Measurements from ENCODE around the gene C2orf68. TPM values are rescaled to one million over a fixed set of nuclear protein-coding genes. Genes with fewer than 3 reads are reported as not detected.

The C2orf68 gene
- total RNA-seq, 2 donors from 2014 or later = 13.0 to 21.9 TPM

DNA sequence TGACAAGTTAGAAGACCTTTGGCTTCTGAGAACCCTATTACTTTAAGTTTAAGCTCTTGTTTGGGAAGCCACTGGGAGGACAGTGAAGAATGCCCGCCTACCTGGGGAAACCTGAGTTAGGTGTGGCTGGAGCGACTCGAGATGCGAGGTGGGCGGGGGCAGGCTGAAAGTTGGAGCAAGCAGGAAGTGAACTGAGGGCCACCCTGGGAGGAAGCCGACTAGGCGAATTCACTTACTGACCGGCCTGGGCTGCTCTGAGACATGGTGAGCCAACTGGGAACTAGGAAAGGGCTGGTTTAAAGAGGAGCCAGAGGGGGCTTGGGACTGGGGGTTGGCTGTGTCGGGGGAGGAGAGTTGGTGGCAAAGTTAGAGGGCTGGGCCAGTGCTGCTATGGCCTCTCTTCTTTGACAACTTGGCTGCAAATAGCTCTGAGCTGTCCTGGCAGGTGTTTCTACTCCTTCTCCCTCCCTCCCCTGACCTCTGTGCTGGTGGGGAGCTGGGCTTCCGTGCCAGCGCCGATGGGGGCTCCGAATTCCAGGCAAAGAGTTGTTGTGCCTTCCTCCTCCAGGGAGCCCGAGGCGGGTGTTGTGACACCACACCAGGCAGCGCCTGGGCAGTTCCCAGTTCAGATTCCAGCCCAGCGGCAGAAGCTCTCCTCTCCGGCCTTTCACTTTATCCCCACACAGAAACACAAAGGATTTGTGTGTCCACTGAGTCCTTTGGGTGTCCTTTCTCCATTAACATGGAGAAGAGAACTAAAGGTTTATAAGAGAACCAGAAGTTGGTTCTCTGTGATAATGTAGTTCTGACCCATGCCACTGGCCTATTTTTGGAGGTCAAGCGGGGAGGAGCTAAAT lies 34.3 kb downstream of the C2orf68 start, which contains the start of gene VAMP8:
Gene VAMP8 (plus strand): TSS at position 201 of the 857 bp plus-strand sequence. CDS start 61 bp downstream, at position 262.
- H3K27ac ChIP-seq = peak within 1 kb of the TSS; percentile 41 to 50
- peak within 1 kb of the TSS; percentile 54 for H3K4me3 ChIP-seq
- peaks cover 0 to 26% of the 10 kb centered on the region in 2 donors for H3K4me1 ChIP-seq (ENCODE audit: control insufficient read depth in 1 of 2, low read depth in 2 of 2)
- no peak for DNase-seq (ENCODE audit: low spot score)
- TF ChIP-seq, protein P1, sequence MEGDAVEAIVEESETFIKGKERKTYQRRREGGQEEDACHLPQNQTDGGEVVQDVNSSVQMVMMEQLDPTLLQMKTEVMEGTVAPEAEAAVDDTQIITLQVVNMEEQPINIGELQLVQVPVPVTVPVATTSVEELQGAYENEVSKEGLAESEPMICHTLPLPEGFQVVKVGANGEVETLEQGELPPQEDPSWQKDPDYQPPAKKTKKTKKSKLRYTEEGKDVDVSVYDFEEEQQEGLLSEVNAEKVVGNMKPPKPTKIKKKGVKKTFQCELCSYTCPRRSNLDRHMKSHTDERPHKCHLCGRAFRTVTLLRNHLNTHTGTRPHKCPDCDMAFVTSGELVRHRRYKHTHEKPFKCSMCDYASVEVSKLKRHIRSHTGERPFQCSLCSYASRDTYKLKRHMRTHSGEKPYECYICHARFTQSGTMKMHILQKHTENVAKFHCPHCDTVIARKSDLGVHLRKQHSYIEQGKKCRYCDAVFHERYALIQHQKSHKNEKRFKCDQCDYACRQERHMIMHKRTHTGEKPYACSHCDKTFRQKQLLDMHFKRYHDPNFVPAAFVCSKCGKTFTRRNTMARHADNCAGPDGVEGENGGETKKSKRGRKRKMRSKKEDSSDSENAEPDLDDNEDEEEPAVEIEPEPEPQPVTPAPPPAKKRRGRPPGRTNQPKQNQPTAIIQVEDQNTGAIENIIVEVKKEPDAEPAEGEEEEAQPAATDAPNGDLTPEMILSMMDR (IDR thresholded peaks at IDR 0.05) = no peak
- no peaks in the 10 kb centered on the region for H3K9me3 ChIP-seq
- no peaks in the 10 kb centered on the region for H3K27me3 ChIP-seq (replicated peaks; ENCODE audit: insufficient read depth)
- no peak for ATAC-seq (ENCODE audit: insufficient number of reproducible peaks, low FRiP score, low read depth)
- H3K36me3 ChIP-seq = no peaks in the 10 kb centered on the region

DNA sequence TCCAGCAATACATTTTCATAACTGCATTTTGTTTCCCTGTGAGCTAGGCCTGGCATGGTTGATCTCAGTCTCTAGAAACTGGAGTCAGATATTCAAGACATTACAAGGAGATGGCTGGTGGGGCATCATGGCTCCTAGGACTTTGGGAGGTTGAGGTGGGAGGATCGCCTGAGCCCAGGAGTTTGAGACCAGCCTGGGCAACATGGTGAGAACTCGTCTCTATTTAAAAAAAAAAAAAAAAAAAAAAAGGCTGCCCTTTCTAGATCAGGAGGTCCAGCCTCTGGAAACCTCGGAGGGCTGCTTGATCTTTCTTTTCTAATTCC lies 34.8 kb downstream of the C2orf68 start:
- no peaks in the 10 kb centered on the region for H3K36me3 ChIP-seq
- ATAC-seq (ENCODE audit: insufficient number of reproducible peaks, low FRiP score, low read depth) (no peak), DNase-seq (ENCODE audit: low spot score) (no peak)
- H3K9me3 ChIP-seq = no peaks in the 10 kb centered on the region
- H3K27ac ChIP-seq = no peak overlapping the region
- peak overlapping the region; percentile 54 for H3K4me3 ChIP-seq
- H3K27me3 ChIP-seq (replicated peaks; ENCODE audit: insufficient read depth) = no peaks in the 10 kb centered on the region
- TF ChIP-seq, protein P1 (IDR thresholded peaks at IDR 0.05) = no peak
- peaks cover 0 to 26% of the 10 kb centered on the region in 2 donors for H3K4me1 ChIP-seq (ENCODE audit: control insufficient read depth in 1 of 2, low read depth in 2 of 2)

DNA sequence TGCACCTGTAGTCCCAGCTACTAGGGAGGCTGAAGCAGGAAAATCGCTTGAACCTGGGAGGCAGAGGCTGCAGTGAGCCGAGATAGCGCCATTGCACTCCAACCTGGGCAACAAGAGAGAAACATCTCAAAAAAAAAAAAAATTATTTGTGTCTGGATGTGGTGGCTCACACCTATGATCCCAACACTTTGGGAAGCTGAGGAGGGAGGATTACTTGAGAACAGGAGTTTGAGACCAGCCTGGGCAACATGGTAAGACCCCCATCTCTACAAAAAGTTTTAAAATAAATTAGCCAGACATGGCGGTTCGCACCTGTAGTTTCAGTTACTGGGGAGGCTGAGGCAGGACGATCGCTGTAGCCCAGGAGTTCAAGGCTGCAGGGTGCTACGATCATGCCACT lies 36.1 kb downstream of the C2orf68 start:
- no peak overlapping the region for H3K27ac ChIP-seq
- TF ChIP-seq, protein P1 (IDR thresholded peaks at IDR 0.05) = no peak
- no peaks in the 10 kb centered on the region for H3K27me3 ChIP-seq (replicated peaks; ENCODE audit: insufficient read depth)
- DNase-seq (ENCODE audit: low spot score) (no peak), ATAC-seq (ENCODE audit: insufficient number of reproducible peaks, low FRiP score, low read depth) (no peak)
- H3K4me1 ChIP-seq (ENCODE audit: control insufficient read depth in 1 of 2, low read depth in 2 of 2) = peaks cover 0 to 26% of the 10 kb centered on the region in 2 donors
- no peaks in the 10 kb centered on the region for H3K9me3 ChIP-seq
- H3K4me3 ChIP-seq = no peak overlapping the region
- H3K36me3 ChIP-seq = no peaks in the 10 kb centered on the region

DNA sequence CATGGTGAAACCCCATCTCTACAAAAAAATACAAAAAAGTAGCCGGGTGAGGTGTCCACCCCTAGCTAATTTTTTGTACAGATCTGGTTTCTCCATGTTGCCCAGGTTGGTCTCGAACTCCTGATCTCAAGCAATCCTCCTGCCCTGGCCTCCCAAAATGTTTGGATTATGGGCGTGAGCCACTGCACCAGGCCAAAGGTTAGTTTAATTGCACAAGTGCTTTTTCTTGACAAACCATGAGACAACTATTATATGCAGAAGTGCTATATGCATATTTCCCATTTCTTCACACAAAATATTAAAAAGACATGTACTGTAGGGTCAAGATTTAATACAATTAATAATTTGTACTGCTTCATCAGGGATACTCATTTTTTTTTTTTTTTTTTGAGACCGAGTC lies 45.6 kb downstream of the C2orf68 start:
- Histone ChIP-seq H3K4me1 (ENCODE audit: control insufficient read depth in 1 of 2, low read depth in 2 of 2) (peaks cover 3 to 6% of the 10 kb centered on the region in 2 donors), H3K36me3 (no peaks in the 10 kb centered on the region), H3K4me3 (no peak overlapping the region), H3K27me3 (replicated peaks; ENCODE audit: insufficient read depth) (no peaks in the 10 kb centered on the region), H3K9me3 (no peaks in the 10 kb centered on the region), H3K27ac (no peak overlapping the region)
- ATAC-seq (ENCODE audit: insufficient number of reproducible peaks, low FRiP score, low read depth) = no peak
- DNase-seq (ENCODE audit: low spot score) = no peak
- TF ChIP-seq, protein P1 (IDR thresholded peaks at IDR 0.05) = no peak

DNA sequence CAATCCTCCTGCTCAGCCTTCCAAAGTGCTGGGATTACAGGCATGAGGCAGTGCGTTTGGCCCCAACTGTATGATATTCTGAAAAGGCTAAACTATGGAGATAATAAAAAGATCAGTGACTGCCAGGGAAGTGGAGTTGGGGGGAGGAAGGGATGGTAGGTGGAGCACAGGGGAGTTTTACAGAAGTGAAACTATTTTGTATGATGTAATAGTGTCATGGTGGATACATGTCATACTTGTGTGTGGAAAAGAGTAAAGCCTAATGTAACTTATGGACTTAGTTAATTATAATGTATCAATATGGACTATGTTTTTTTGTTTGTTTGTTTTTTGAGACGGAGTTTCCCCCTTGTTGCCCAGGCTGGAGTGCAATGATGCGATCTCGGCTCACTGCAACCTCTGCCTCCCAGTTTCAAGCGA lies 47.7 kb downstream of the C2orf68 start:
- Histone ChIP-seq H3K36me3 (no peaks in the 10 kb centered on the region), H3K27ac (no peak overlapping the region), H3K4me1 (ENCODE audit: control insufficient read depth in 1 of 2, low read depth in 2 of 2) (peaks cover 9 to 22% of the 10 kb centered on the region in 2 donors), H3K9me3 (no peaks in the 10 kb centered on the region), H3K27me3 (replicated peaks; ENCODE audit: insufficient read depth) (no peaks in the 10 kb centered on the region), H3K4me3 (no peak overlapping the region)
- DNase-seq (ENCODE audit: low spot score) (no peak), ATAC-seq (ENCODE audit: insufficient number of reproducible peaks, low FRiP score, low read depth) (no peak)
- TF ChIP-seq, protein P1 (IDR thresholded peaks at IDR 0.05) = no peak

Measured in thoracic aorta (tissue), 2 donors.